Heart left ventricle (tissue), 16 donors: ENCODE measurements around the gene NEK8. TPM values are rescaled to one million over a fixed set of nuclear protein-coding genes. Genes with fewer than 3 reads are reported as not detected.

ENCODE experiments used
- ATAC-seq, 4 donors: fragments of 200-7000 bp; cut with Tn5 transposase; one replicate each; pipeline ENCODE4 v1.9.1; 2020 to 2022; ENCODE audit warnings: moderate library complexity in 4 of 4, mild to moderate bottlenecking in 3 of 4, moderate number of reproducible peaks in 1 of 4
- DNase-seq, 5 donors: peaks; one replicate each; pipeline ENCODE4 v3.0.0-alpha.2; 2020
- H3K27ac ChIP-seq, 12 donors: fragments of 200-600 bp; sonication (generic) in 4 of 12; one replicate each; pipeline versions ENCODE4 v1.5.0 to v1.8.0; 2016 to 2022; ENCODE audit warnings: mild to moderate bottlenecking in 2 of 12
- H3K27me3 ChIP-seq, 9 donors: fragments of 200-600 bp; sonication (generic) in 2 of 9; one replicate each; pipeline versions ENCODE4 v1.5.1 to v1.8.0; 2016 to 2022; ENCODE audit warnings: mild to moderate bottlenecking in 3 of 9
- H3K36me3 ChIP-seq, 9 donors: fragments of 200-600 bp; sonication (generic) in 2 of 9; one replicate each; pipeline versions ENCODE4 v1.5.0 to v1.8.0; 2018 to 2022; ENCODE audit warnings: mild to moderate bottlenecking in 2 of 9
- H3K4me1 ChIP-seq, 12 donors: fragments of 200-600 bp; sonication (generic) in 4 of 12; one replicate each; pipeline versions ENCODE4 v1.5.0 to v1.8.0; 2016 to 2022; ENCODE audit warnings: mild to moderate bottlenecking in 3 of 12
- H3K4me3 ChIP-seq, 12 donors: fragments of 200-600 bp; sonication (generic) in 4 of 12; one replicate each; pipeline versions ENCODE4 v1.5.0 to v1.8.0; 2017 to 2022; ENCODE audit warnings: mild to moderate bottlenecking in 9 of 12, moderate library complexity in 4 of 12
- H3K9me3 ChIP-seq, 12 donors: fragments of 200-600 bp; sonication (generic) in 4 of 12; one replicate each; pipeline versions ENCODE4 v1.5.0 to v1.8.0; 2016 to 2022; ENCODE audit warnings: mild to moderate bottlenecking in 1 of 12
- POLR2A ChIP-seq, 2 donors: fragments of 450-650 bp; IDR thresholded peaks; one replicate each; pipeline ENCODE4 v1.6.1; 2017; ENCODE audit warnings: antibody characterized with exemption in 2 of 2, mild to moderate bottlenecking in 2 of 2, moderate library complexity in 2 of 2
- WGBS, 4 donors: extraction: QIAGEN DNeasy Blood & Tissue Kit in 2 of 4; methylation state at CpG; one replicate each; pipeline versions ENCODE4 v1.1.5 to v1.1.7; 2013 to 2018; 5-methylcytosine and 5-hydroxymethylcytosine counted together
- intact Hi-C, 10 donors: fragments of 100-400 bp; cut with DNase I; formaldehyde crosslinking; loops; one replicate each; pipeline versions ENCODE4 v1.11.1 to v1.14.2; 2022
- polyA plus RNA-seq, 2 donors: library from polyadenylated mRNA; stranded (reverse); fragments of 200-250 nt; gene quantifications; one replicate each; pipeline ENCODE4 v1.2.3, GENCODE V29; 2013
- total RNA-seq, 9 donors: library from RNA; depleted of rRNA in 2 of 9; stranded (reverse); fragments of >200 nt in 2 of 9; fragmentation: NEBNext Ultra II Directional in 3 of 9; extraction: Animal tissue kit (Norgen Biotek cat#: 25700) in 3 of 9; gene quantifications; one replicate each; pipeline versions ENCODE4 v1.1.0 to v1.2.4, GENCODE V29; 2016 to 2023
- TF ChIP-seq, protein P1 (sequence below), 12 donors: fragments of 200-600 bp; sonication (generic) in 4 of 12; IDR thresholded peaks; one replicate each; pipeline versions ENCODE4 v1.5.0 to v1.8.0; 2018 to 2022; ENCODE audit warnings: antibody characterized with exemption in 12 of 12, mild to moderate bottlenecking in 5 of 12
- donor health status: ischemic (EF 13 %, LVEDD 7.1; RV severe dilation, severe dysfunction).
- donor health status: healthy with polysubstance abuse.
- donor health status: DM: no; HTN: yes; CAD: no.
- donor health status: DM: no; HTN: no; CAD: no.
- donor health status: ischemic (EF 25% LVEDD 6.9; RV normal size, moderate dysfunction).
- donor health status: ischemic (EF 25% LVEDD 5.7; RV mildly dilated, moderate dysfunction).
- donor health status: healthy.
- donor health status: DM: yes; HTN: yes; CAD: no.
- donor health status: ischemic (EF 35%, LVEDD 5.7; RV mildly dilated, moderate dysfunction).
- donor health status: nonischemic (EF 11% LVEDD 7.7; RV severe dilation, severe dysfunction).
- donor health status: DM: yes; HTN: yes; CAD: no.
- donor health status: PGD.
- donor health status: ischemic (EF 29% LVEDD 5.4; RV normal size, mild dysfunction).
- donor health status: nonischemic (EF 23%, LVEDD 6.1; RV moderate dilation, normal function).

Gene NEK8
- total and polyA plus RNA-seq, 11 donors = 0.28 to 2.8 (median 1.1) TPM

DNA sequence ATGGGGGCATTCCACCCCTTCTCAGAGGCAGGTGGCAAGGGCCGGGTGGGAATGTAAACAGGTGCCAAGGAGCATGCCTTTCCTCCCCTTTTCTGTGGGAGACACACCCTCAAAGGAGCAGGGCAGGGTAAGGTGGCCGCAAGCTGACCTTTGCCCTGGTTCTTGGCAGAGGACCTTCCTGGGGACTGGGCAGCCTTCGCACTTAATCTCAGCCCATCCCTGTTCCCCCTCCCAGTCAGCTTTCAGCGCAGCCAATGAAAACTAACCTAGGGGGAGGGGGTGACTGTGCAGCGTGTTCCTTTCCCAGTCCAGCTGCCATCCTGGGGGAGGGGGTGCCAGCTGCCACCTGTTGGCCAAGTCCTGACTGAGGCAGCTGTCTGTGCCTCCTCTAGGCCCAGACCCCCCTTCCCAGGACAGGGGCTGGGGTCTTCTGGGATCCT, 18.0 kb downstream of the NEK8 start:
- Histone ChIP-seq H3K9me3 (no peaks in the 10 kb centered on the region), H3K27me3 (no peaks in the 10 kb centered on the region), H3K4me3 (no peak overlapping the region), H3K27ac (no peak overlapping the region), H3K36me3 (peaks cover 0 to 20% (median 4%) of the 10 kb centered on the region in 9 donors), H3K4me1 (peaks cover 0 to 67% (median 39%) of the 10 kb centered on the region in 12 donors)
- DNase-seq (no peak), ATAC-seq (no peak)
- 55 to 76% (median 71%) methylated on average over 4 to 5 of the region's 5 CpGs for WGBS, 4 donors
- intact Hi-C loops = no loop called here
- TF ChIP-seq, protein P1, sequence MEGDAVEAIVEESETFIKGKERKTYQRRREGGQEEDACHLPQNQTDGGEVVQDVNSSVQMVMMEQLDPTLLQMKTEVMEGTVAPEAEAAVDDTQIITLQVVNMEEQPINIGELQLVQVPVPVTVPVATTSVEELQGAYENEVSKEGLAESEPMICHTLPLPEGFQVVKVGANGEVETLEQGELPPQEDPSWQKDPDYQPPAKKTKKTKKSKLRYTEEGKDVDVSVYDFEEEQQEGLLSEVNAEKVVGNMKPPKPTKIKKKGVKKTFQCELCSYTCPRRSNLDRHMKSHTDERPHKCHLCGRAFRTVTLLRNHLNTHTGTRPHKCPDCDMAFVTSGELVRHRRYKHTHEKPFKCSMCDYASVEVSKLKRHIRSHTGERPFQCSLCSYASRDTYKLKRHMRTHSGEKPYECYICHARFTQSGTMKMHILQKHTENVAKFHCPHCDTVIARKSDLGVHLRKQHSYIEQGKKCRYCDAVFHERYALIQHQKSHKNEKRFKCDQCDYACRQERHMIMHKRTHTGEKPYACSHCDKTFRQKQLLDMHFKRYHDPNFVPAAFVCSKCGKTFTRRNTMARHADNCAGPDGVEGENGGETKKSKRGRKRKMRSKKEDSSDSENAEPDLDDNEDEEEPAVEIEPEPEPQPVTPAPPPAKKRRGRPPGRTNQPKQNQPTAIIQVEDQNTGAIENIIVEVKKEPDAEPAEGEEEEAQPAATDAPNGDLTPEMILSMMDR (IDR thresholded peaks at IDR 0.05) = no peak
- TF ChIP-seq POLR2A (IDR thresholded peaks at IDR 0.05) = no peak

DNA sequence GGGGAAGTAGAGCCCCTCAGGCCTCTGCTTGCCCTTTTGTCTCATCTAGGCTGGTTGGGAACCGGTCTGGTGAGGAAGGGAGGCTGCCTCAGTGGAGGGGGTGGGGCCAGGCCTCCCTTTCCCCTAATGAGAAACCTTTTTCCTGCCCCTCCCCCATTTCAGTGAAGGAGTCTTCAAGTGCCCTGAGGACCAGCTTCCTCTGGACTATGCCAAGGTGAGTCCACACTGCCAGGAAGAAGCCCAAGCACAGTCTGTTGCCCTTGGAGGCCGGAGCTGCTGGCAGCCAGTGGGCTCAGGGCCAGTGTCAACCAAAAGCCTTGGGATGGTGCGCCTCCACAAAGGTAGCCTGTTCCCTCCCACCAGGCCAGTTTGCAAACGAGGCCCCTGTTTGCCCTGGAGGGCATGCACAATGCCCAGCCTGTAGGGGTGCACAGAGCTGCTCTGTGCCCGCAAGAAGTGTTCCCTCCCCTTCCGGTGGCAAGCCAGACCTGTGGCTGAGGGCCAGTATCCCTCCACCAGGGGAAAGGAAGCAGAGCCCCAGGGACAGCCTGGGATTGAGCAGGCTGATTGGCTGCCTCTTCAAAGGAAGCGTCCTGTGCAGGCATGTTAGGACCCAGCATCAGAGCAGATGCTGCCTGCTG, 18.6 kb downstream of the NEK8 start:
- no peak overlapping the region for H3K4me3 ChIP-seq
- TF ChIP-seq POLR2A (IDR thresholded peaks at IDR 0.05) = no peak
- TF ChIP-seq, protein P1 (IDR thresholded peaks at IDR 0.05) = no peak
- intact Hi-C loops = no loop called here
- no peak overlapping the region for H3K27ac ChIP-seq
- DNase-seq (no peak), ATAC-seq (no peak)
- no peaks in the 10 kb centered on the region for H3K27me3 ChIP-seq
- WGBS, 4 donors = 60 to 67% (median 64%) methylated on average over 5 to 7 of the region's 7 CpGs
- H3K9me3 ChIP-seq = no peaks in the 10 kb centered on the region
- H3K36me3 ChIP-seq = peaks cover 0 to 20% (median 4%) of the 10 kb centered on the region in 9 donors
- peaks cover 0 to 62% (median 39%) of the 10 kb centered on the region in 12 donors for H3K4me1 ChIP-seq

DNA sequence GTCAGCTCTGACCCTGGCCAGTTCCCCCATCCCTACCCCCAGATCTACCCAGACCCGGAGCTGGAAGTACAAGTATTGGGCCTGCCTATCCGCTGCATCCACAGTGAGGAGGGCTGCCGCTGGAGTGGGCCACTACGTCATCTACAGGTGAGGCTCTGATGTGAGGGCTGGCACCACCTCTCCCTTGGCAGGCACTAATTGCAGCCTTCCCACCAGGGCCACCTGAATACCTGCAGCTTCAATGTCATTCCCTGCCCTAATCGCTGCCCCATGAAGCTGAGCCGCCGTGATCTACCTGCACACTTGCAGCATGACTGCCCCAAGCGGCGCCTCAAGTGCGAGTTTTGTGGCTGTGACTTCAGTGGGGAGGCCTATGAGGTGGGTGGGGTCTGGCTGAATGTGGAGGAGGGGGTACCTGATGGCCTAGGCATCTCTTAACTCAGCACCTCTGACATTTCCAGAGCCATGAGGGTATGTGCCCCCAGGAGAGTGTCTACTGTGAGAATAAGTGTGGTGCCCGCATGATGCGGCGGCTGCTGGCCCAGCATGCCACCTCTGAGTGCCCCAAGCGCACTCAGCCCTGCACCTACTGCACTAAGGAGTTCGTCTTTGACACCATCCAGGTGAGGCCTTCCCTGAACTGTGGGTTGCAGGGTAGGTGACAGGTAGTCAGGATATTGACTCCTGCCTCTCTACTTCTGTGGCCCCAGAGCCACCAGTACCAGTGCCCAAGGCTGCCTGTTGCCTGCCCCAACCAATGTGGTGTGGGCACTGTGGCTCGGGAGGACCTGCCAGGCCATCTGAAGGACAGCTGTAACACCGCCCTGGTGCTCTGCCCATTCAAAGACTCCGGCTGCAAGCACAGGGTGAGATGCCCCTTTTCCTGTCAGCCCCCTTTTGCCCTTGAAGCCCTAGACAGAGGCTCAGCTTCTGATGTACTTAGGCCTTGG, 19.5 kb downstream of the NEK8 start:
- H3K4me3 ChIP-seq = no peak overlapping the region
- no peaks in the 10 kb centered on the region for H3K9me3 ChIP-seq
- intact Hi-C loops = loop anchor here in 1 of 10 donors (2.0 kb wide), 1 partner anchor 19 kb away; the partner anchor contains the start of gene NEK8
- TF ChIP-seq POLR2A (IDR thresholded peaks at IDR 0.05) = no peak
- TF ChIP-seq, protein P1 (IDR thresholded peaks at IDR 0.05) = no peak
- H3K27ac ChIP-seq = no peak overlapping the region
- H3K27me3 ChIP-seq = no peaks in the 10 kb centered on the region
- no peak for ATAC-seq
- peaks cover 0 to 20% (median 4%) of the 10 kb centered on the region in 9 donors for H3K36me3 ChIP-seq
- DNase-seq = no peak
- peaks cover 0 to 53% (median 36%) of the 10 kb centered on the region in 12 donors for H3K4me1 ChIP-seq
- WGBS, 4 donors = 93 to 96% (median 94%) methylated on average over 18 of the region's 18 CpGs
